CD4-positive, alpha-beta T cell treated with Interleukin-15 for 4 hours (primary cell): Measurements from ENCODE around the gene CNTN6.

Experiments
- DNase-seq: peaks from one replicate; pipeline ENCODE4 v3.0.0-alpha.2; 2020; ENCODE audit warnings: low spot score

CNTN6 gene

DNA sequence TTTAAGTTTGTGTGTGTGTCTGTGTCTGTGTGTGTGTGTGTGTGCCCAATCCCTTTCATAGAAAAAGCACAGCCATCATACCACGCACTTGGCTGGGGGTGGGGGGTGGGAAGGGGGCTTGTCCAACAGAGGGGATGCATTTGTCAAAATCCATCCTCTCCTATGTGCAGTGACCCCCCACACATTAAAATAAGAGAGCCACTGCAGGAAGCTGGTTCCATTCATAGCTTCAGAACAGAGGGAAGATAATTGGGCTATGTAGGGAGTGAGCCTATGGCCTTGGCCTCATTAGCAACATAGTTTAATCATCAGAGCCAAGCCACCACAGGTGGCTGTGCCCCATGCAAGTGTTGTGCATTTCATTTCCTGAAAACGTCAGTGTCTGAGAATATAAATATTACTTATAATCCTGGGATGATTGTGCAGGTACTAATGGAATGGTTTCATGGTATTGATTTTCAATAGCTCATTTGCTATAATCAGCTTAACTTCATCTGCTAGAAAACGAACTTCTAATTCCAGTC lies 330.8 kb downstream of the CNTN6 start:
- DNase-seq = no peak

DNA sequence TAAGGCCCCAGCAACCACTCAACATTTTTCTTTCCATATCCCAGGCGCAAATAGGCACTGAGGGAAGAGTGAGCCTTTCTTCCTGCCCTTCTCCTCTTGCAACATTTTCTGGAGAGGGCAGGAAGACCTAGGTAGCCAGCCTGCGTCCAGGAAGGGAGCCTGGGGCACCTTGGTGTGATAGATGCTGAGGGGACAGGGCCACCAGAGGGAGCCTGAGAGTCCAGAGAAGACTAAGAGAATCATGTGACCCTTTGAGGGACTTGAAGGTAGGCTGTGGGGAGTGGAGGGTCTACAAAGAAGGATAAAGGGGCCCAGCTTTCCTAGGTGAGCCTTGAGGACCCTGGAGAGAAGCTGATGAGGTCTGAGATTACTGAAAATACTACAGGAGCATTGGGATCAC lies 346.6 kb downstream of the CNTN6 start:
- no peak for DNase-seq

DNA sequence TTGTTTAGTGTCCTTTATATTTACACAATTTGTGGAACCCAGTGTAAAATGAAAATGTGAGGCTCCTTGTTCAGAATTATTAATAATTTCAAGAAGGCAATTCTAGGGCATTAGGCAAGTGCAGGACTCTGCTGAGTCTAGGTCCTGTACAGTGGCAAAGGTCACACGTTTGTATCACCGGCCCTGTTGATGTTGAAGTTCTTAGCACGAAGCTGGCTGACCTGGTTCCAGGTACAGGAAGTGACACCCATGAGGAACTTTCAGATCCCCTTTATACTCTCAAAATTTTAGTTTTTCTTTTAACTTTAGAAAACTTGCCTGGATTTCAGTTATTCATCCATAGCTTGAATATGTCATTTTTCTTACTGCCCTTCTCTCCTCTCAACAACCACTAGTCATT lies 349.4 kb downstream of the CNTN6 start:
- DNase-seq = no peak

DNA sequence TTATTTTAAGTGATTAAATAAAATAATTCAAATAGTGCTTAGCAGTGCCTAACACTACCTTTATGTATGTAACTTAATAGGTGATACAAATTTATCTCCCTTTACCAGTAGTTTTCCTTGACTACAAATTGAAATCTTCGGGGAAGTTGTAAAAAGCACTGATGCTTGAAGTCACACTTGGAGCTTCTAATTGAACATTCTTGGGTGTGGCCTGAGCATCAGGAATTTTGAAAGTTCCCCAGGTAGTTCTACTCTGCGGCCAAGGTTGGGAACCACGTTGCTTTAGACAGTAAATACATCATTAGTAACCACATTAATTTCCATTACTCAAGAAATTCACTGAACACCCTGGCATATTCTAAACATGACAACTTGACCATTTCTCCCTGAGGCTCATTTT lies 351.4 kb downstream of the CNTN6 start:
- no peak for DNase-seq

DNA sequence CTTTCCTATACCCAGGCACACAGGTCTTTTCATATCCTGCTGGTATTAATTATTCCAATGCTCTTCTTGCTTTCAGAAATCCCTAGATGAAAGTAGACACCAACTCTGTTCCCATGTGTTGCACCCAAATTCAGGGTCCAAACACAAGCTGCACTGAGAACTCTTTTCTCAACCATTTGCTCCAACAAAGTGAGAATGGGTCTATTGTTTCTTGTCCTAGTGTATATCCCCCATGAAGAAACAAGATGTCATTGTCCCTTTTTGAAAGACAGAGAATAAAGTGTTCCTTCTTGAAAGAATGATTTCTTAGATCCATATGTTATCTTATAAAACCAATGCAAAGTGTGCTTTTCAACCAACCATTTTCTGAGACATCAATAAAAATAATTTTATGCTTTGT lies 353.7 kb downstream of the CNTN6 start:
- DNase-seq = no peak

DNA sequence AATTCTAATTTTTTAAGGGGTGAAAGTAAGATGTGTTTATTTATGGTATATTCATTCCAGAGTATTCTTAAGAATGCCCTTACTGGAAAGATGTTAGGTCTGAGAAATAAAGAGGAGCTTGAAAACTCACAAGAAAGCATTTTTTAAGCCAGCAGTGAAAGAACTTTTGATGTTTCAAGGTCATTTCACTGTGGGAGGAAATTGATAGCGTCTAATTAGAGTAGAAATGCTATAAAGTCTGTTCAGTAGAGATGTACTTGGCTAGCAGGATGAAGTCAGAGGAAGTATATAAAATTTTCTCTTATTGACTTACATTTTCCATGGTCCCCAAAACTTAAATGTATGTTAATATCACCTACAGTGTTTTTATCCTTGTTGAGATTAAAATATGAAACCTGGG lies 354.6 kb downstream of the CNTN6 start:
- DNase-seq = no peak

DNA sequence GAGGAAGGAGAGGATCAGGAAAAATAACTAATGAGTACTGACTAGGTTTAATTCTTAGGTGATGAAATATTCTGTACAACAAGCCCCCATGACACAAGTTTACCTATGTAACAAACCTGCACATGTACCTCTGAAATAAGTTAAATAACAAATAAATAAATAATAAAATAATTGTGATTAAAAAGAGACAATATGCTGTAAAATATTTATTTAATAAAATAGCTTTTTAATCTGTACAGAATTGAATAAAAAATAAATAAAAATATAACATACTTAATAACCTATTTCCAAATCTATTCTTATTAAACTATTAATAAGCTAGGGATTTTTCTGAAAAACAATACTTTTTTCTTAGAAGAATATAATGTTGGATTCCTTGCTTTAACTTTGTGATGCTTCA lies 355.6 kb downstream of the CNTN6 start:
- DNase-seq = no peak
